Activated CD4-positive, alpha-beta T cell treated with anti-CD3 and anti-CD28 coated beads, Interleukin-2, amount 50 U/mL, for 1 hour (primary cell): ENCODE measurements around the gene EPG5.
"Not testable (repeated sequence)": the region's sequence is repeated elsewhere in the genome, so short reads cannot be mapped to it uniquely, and the experiment has no call there.

Experiments used
- DNase-seq: peaks from one replicate; pipeline ENCODE4 v3.0.0-alpha.2; 2020

EPG5 gene

GRCh38 chr18:45967007-45967706 lies at the start of gene EPG5:
TSS of gene EPG5 (minus strand) at chr18:45967329. CDS start at chr18:45967239, 90 bp downstream.
- peak; percentile 87 for DNase-seq

- DNase-seq, result no peak
Observed at GRCh38 chr18:46013484-46014189, 46.5 kb upstream of the EPG5 start.

- no peak for DNase-seq
Observed at GRCh38 chr18:46010676-46011075, 43.5 kb upstream of the EPG5 start.

- no peak for DNase-seq
Observed at GRCh38 chr18:46010050-46010449, 42.9 kb upstream of the EPG5 start.

- DNase-seq, result no peak
Observed at GRCh38 chr18:46009125-46009840, 42.2 kb upstream of the EPG5 start.

GRCh38 chr18:46008531-46008930 lies 41.4 kb upstream of the EPG5 start:
- no peak for DNase-seq

GRCh38 chr18:46007165-46007564 lies 40.0 kb upstream of the EPG5 start:
- no peak for DNase-seq

- DNase-seq, result no peak
Observed at GRCh38 chr18:46002934-46003333, 35.8 kb upstream of the EPG5 start.

GRCh38 chr18:46001892-46002291 lies 34.8 kb upstream of the EPG5 start:
- DNase-seq, result no peak

- DNase-seq, result no peak
Observed at GRCh38 chr18:46001074-46001473, 33.9 kb upstream of the EPG5 start.

GRCh38 chr18:45999536-45999935 lies 32.4 kb upstream of the EPG5 start:
- DNase-seq, result no peak

- peak; percentile 7 for DNase-seq
Observed at GRCh38 chr18:45998244-45998643, 31.1 kb upstream of the EPG5 start.

- DNase-seq, result no peak
Observed at GRCh38 chr18:45997700-45998151, 30.6 kb upstream of the EPG5 start.

- no peak for DNase-seq
Observed at GRCh38 chr18:45995461-45995860, 28.3 kb upstream of the EPG5 start.

- DNase-seq, result no peak
Observed at GRCh38 chr18:45993438-45993837, 26.3 kb upstream of the EPG5 start.

- DNase-seq, result not testable (repeated sequence)
Observed at GRCh38 chr18:45992527-45992926, 25.4 kb upstream of the EPG5 start.

- DNase-seq, result no peak
Observed at GRCh38 chr18:45991788-45992187, 24.7 kb upstream of the EPG5 start.

- no peak for DNase-seq
Observed at GRCh38 chr18:45984546-45985235, 17.6 kb upstream of the EPG5 start.

GRCh38 chr18:45981821-45982220 lies 14.7 kb upstream of the EPG5 start:
- no peak for DNase-seq

- no peak for DNase-seq
Observed at GRCh38 chr18:45980229-45980628, 13.1 kb upstream of the EPG5 start.

GRCh38 chr18:45978084-45978483 lies 11.0 kb upstream of the EPG5 start:
- no peak for DNase-seq

- no peak for DNase-seq
Observed at GRCh38 chr18:45976974-45977373, 9.8 kb upstream of the EPG5 start.

- DNase-seq, result no peak
Observed at GRCh38 chr18:45976566-45976965, 9.4 kb upstream of the EPG5 start.
